ENCODE results near the gene FNDC3A.

DNA sequence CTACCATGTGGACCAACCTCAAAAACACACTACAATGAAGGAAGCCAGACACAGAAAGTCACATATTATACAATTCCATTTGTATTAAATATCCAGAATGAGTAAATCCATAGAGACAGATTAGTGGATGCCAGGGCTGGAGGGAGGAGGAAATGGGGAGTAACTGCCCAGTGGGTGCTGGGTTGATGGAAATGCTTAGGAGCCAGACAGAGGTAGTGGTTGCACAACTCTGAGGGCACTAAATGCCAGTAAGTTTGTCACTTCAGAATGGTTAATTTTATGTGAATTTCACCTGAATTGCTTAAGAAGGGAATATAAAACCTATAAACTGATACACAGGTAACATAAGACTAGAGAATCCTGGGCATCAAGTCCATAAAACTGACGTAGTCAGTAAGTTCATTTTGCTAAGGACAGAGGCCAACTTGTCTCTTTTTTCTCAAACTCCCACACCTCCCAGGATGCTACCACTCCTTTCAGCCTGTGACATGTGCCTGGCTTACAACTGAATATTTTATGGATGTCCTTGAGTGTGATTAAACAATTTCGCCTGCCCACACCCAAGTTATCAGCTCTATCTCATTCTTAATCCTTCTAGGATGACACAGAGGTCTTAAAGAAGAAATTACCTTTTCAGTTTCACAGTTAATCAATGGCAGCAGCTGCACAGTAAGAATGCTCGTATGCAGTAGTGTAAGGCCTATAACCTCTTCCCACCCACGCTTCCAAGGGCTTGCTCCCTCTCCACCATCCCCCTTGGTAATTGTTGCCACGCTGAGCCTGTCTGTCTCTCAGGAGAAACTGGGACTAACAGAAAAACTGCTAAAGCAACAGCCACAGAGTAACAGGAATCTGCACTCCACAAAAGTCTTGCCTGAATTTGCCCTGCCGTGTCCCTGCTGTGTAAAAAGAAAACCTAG, 238.5 kb downstream of the FNDC3A start:
- no peak for TF ChIP-seq CTCF (IDR thresholded peaks at IDR 0.05)
- TF ChIP-seq, protein P1, sequence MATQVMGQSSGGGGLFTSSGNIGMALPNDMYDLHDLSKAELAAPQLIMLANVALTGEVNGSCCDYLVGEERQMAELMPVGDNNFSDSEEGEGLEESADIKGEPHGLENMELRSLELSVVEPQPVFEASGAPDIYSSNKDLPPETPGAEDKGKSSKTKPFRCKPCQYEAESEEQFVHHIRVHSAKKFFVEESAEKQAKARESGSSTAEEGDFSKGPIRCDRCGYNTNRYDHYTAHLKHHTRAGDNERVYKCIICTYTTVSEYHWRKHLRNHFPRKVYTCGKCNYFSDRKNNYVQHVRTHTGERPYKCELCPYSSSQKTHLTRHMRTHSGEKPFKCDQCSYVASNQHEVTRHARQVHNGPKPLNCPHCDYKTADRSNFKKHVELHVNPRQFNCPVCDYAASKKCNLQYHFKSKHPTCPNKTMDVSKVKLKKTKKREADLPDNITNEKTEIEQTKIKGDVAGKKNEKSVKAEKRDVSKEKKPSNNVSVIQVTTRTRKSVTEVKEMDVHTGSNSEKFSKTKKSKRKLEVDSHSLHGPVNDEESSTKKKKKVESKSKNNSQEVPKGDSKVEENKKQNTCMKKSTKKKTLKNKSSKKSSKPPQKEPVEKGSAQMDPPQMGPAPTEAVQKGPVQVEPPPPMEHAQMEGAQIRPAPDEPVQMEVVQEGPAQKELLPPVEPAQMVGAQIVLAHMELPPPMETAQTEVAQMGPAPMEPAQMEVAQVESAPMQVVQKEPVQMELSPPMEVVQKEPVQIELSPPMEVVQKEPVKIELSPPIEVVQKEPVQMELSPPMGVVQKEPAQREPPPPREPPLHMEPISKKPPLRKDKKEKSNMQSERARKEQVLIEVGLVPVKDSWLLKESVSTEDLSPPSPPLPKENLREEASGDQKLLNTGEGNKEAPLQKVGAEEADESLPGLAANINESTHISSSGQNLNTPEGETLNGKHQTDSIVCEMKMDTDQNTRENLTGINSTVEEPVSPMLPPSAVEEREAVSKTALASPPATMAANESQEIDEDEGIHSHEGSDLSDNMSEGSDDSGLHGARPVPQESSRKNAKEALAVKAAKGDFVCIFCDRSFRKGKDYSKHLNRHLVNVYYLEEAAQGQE (IDR thresholded peaks at IDR 0.05; ENCODE audit: insufficient read depth in 1 of 2, low read depth in 2 of 2, low read length in 1 of 2), result no peak
- TF ChIP-seq POLR2AphosphoS5 (IDR thresholded peaks at IDR 0.05; ENCODE audit: low read depth, low read length), result no peak
- TF ChIP-seq TCF7L2 (IDR thresholded peaks at IDR 0.05; ENCODE audit: low read depth, low read length), result no peak
- no peak for TF ChIP-seq SIN3A (IDR thresholded peaks at IDR 0.05; ENCODE audit: borderline replicate concordance, insufficient read depth, low read depth, low read length)
